ENCODE measurements around the gene USP10.

Gene USP10

GRCh38 chr16:84794186-84794585 is 94.4 kb downstream of the USP10 start:
- Histone ChIP-seq H3K4me1 (ENCODE audit: insufficient read depth, low read length) (no peaks in the 10 kb centered on the region), H3K9ac (ENCODE audit: low read depth, low read length) (no peak overlapping the region), H3K27me3 (ENCODE audit: insufficient read depth, low read length) (no peaks in the 10 kb centered on the region), H3K9me3 (ENCODE audit: insufficient read depth, low read depth, low read length) (no peaks in the 10 kb centered on the region), H3K27ac (ENCODE audit: low read depth, low read length) (no peak overlapping the region), H3K4me3 (ENCODE audit: low read length) (no peak overlapping the region), H3K36me3 (ENCODE audit: insufficient read depth, low read length) (no peaks in the 10 kb centered on the region)
- 92% methylated on average over 6 of the region's 6 CpGs for WGBS

- Histone ChIP-seq H3K9me3 (ENCODE audit: insufficient read depth, low read depth, low read length) (no peaks in the 10 kb centered on the region), H3K4me1 (ENCODE audit: insufficient read depth, low read length) (no peaks in the 10 kb centered on the region), H3K9ac (ENCODE audit: low read depth, low read length) (no peak overlapping the region), H3K27ac (ENCODE audit: low read depth, low read length) (no peak overlapping the region), H3K27me3 (ENCODE audit: insufficient read depth, low read length) (no peaks in the 10 kb centered on the region), H3K36me3 (ENCODE audit: insufficient read depth, low read length) (no peaks in the 10 kb centered on the region), H3K4me3 (ENCODE audit: low read length) (no peak overlapping the region)
- 95% methylated on average over 19 of the region's 19 CpGs for WGBS
These were observed 94.8 kb downstream of the USP10 start for GRCh38 chr16:84794626-84795025.

GRCh38 chr16:84795329-84796053 is 95.7 kb downstream of the USP10 start:
- 91% methylated on average over 22 of the region's 22 CpGs for WGBS
- Histone ChIP-seq H3K4me3 (ENCODE audit: low read length) (no peak overlapping the region), H3K9ac (ENCODE audit: low read depth, low read length) (no peak overlapping the region), H3K27ac (ENCODE audit: low read depth, low read length) (no peak overlapping the region), H3K4me1 (ENCODE audit: insufficient read depth, low read length) (no peaks in the 10 kb centered on the region), H3K27me3 (ENCODE audit: insufficient read depth, low read length) (no peaks in the 10 kb centered on the region), H3K9me3 (ENCODE audit: insufficient read depth, low read depth, low read length) (no peaks in the 10 kb centered on the region), H3K36me3 (ENCODE audit: insufficient read depth, low read length) (no peaks in the 10 kb centered on the region)

- H3K27ac ChIP-seq (ENCODE audit: low read depth, low read length), result no peak overlapping the region
- 93% methylated on average over 8 of the region's 8 CpGs for WGBS
- no peaks in the 10 kb centered on the region for H3K27me3 ChIP-seq (ENCODE audit: insufficient read depth, low read length)
- H3K9me3 ChIP-seq (ENCODE audit: insufficient read depth, low read depth, low read length), result no peaks in the 10 kb centered on the region
- H3K36me3 ChIP-seq (ENCODE audit: insufficient read depth, low read length), result no peaks in the 10 kb centered on the region
- H3K4me1 ChIP-seq (ENCODE audit: insufficient read depth, low read length), result no peaks in the 10 kb centered on the region
- no peak overlapping the region for H3K4me3 ChIP-seq (ENCODE audit: low read length)
- H3K9ac ChIP-seq (ENCODE audit: low read depth, low read length), result no peak overlapping the region
These were observed 100.6 kb downstream of the USP10 start for GRCh38 chr16:84800158-84800978.

GRCh38 chr16:84803146-84803545 is 103.3 kb downstream of the USP10 start:
- H3K27ac ChIP-seq (ENCODE audit: low read depth, low read length), result no peak overlapping the region
- no peak overlapping the region for H3K4me3 ChIP-seq (ENCODE audit: low read length)
- no peaks in the 10 kb centered on the region for H3K36me3 ChIP-seq (ENCODE audit: insufficient read depth, low read length)
- 81% methylated on average over 9 of the region's 9 CpGs for WGBS
- no peaks in the 10 kb centered on the region for H3K4me1 ChIP-seq (ENCODE audit: insufficient read depth, low read length)
- no peaks in the 10 kb centered on the region for H3K9me3 ChIP-seq (ENCODE audit: insufficient read depth, low read depth, low read length)
- H3K27me3 ChIP-seq (ENCODE audit: insufficient read depth, low read length), result no peaks in the 10 kb centered on the region
- H3K9ac ChIP-seq (ENCODE audit: low read depth, low read length), result no peak overlapping the region

GRCh38 chr16:84804326-84804725 is 104.5 kb downstream of the USP10 start:
- no peaks in the 10 kb centered on the region for H3K36me3 ChIP-seq (ENCODE audit: insufficient read depth, low read length)
- H3K4me1 ChIP-seq (ENCODE audit: insufficient read depth, low read length), result no peaks in the 10 kb centered on the region
- no peaks in the 10 kb centered on the region for H3K27me3 ChIP-seq (ENCODE audit: insufficient read depth, low read length)
- H3K27ac ChIP-seq (ENCODE audit: low read depth, low read length), result no peak overlapping the region
- no peaks in the 10 kb centered on the region for H3K9me3 ChIP-seq (ENCODE audit: insufficient read depth, low read depth, low read length)
- 93% methylated on average over 10 of the region's 10 CpGs for WGBS
- H3K4me3 ChIP-seq (ENCODE audit: low read length), result no peak overlapping the region
- H3K9ac ChIP-seq (ENCODE audit: low read depth, low read length), result no peak overlapping the region

GRCh38 chr16:84806256-84806889 is 106.6 kb downstream of the USP10 start:
- Histone ChIP-seq H3K9me3 (ENCODE audit: insufficient read depth, low read depth, low read length) (peaks cover under 1% of the 10 kb centered on the region; the same call in 1 of the 2 replicates), H3K27ac (ENCODE audit: low read depth, low read length) (no peak overlapping the region), H3K4me3 (ENCODE audit: low read length) (no peak overlapping the region), H3K9ac (ENCODE audit: low read depth, low read length) (no peak overlapping the region), H3K27me3 (ENCODE audit: insufficient read depth, low read length) (no peaks in the 10 kb centered on the region; the same call in 1 of the 2 replicates), H3K4me1 (ENCODE audit: insufficient read depth, low read length) (no peaks in the 10 kb centered on the region), H3K36me3 (ENCODE audit: insufficient read depth, low read length) (no peaks in the 10 kb centered on the region)
- 69% methylated on average over 26 of the region's 26 CpGs for WGBS

GRCh38 chr16:84806890-84807258 is 107.1 kb downstream of the USP10 start:
- H3K27me3 ChIP-seq (ENCODE audit: insufficient read depth, low read length), result no peaks in the 10 kb centered on the region; the same call in 1 of the 2 replicates
- no peak overlapping the region for H3K27ac ChIP-seq (ENCODE audit: low read depth, low read length)
- H3K9ac ChIP-seq (ENCODE audit: low read depth, low read length), result no peak overlapping the region
- no peaks in the 10 kb centered on the region for H3K4me1 ChIP-seq (ENCODE audit: insufficient read depth, low read length)
- H3K9me3 ChIP-seq (ENCODE audit: insufficient read depth, low read depth, low read length), result peaks cover 3% of the 10 kb centered on the region; the same call in 1 of the 2 replicates
- WGBS, result 90% methylated on average over 10 of the region's 10 CpGs
- H3K36me3 ChIP-seq (ENCODE audit: insufficient read depth, low read length), result no peaks in the 10 kb centered on the region
- no peak overlapping the region for H3K4me3 ChIP-seq (ENCODE audit: low read length)

GRCh38 chr16:84807776-84808175 is 108.0 kb downstream of the USP10 start:
- H3K27me3 ChIP-seq (ENCODE audit: insufficient read depth, low read length), result no peaks in the 10 kb centered on the region; the same call in 1 of the 2 replicates
- H3K9ac ChIP-seq (ENCODE audit: low read depth, low read length), result no peak overlapping the region
- peaks cover 3% of the 10 kb centered on the region; the same call in 1 of the 2 replicates for H3K9me3 ChIP-seq (ENCODE audit: insufficient read depth, low read depth, low read length)
- H3K36me3 ChIP-seq (ENCODE audit: insufficient read depth, low read length), result no peaks in the 10 kb centered on the region
- 94% methylated on average over 7 of the region's 7 CpGs for WGBS
- no peak overlapping the region for H3K4me3 ChIP-seq (ENCODE audit: low read length)
- no peaks in the 10 kb centered on the region for H3K4me1 ChIP-seq (ENCODE audit: insufficient read depth, low read length)
- no peak overlapping the region for H3K27ac ChIP-seq (ENCODE audit: low read depth, low read length)

GRCh38 chr16:84808826-84809225 is 109.0 kb downstream of the USP10 start:
- Histone ChIP-seq H3K27ac (ENCODE audit: low read depth, low read length) (no peak overlapping the region), H3K9me3 (ENCODE audit: insufficient read depth, low read depth, low read length) (peaks cover 3% of the 10 kb centered on the region; the same call in 1 of the 2 replicates), H3K36me3 (ENCODE audit: insufficient read depth, low read length) (no peaks in the 10 kb centered on the region), H3K27me3 (ENCODE audit: insufficient read depth, low read length) (no peaks in the 10 kb centered on the region; the same call in 1 of the 2 replicates), H3K4me3 (ENCODE audit: low read length) (no peak overlapping the region), H3K9ac (ENCODE audit: low read depth, low read length) (no peak overlapping the region), H3K4me1 (ENCODE audit: insufficient read depth, low read length) (no peaks in the 10 kb centered on the region)
- 93% methylated on average over 8 of the region's 8 CpGs for WGBS
